Omental fat pad (tissue), 4 donors: ENCODE measurements around the gene STX18. TPM values are rescaled to one million over a fixed set of nuclear protein-coding genes. Genes with fewer than 3 reads are reported as not detected.

Source experiments
- ATAC-seq: fragments of 150-250 bp; one replicate; pipeline ENCODE4 v1.9.1; 2016; ENCODE audit warnings: mild to moderate bottlenecking, moderate library complexity; ENCODE audit not compliant: low FRiP score
- DNase-seq: peaks from one replicate; pipeline ENCODE4 v3.0.0-alpha.2; 2019; ENCODE audit warnings: low spot score
- CTCF ChIP-seq, 3 donors: fragments of 450-650 bp; IDR thresholded peaks; one replicate each; pipeline ENCODE4 v1.5.1; 2016 to 2017; ENCODE audit warnings: antibody characterized with exemption in 3 of 3, mild to moderate bottlenecking in 3 of 3, moderate library complexity in 2 of 3
- total RNA-seq, 4 donors: library from RNA; depleted of rRNA; stranded (reverse); fragments of >200 nt; gene quantifications; one replicate each; pipeline ENCODE4 v1.1.0, GENCODE V29; 2016

The STX18 gene
- total RNA-seq, 4 donors from 2014 or later, result 17.7 to 30.1 (median 23.0) TPM

GRCh38 chr4:4420421-4420820 is 121.4 kb downstream of the STX18 start:
- ATAC-seq, result no peak
- DNase-seq, result no peak
- TF ChIP-seq CTCF (IDR thresholded peaks at IDR 0.05), result no peak

- TF ChIP-seq CTCF (IDR thresholded peaks at IDR 0.05), result no peak
- DNase-seq (no peak), ATAC-seq (no peak)
These were observed 122.0 kb downstream of the STX18 start for GRCh38 chr4:4419896-4420295.

GRCh38 chr4:4418676-4419390 is 123.0 kb downstream of the STX18 start:
- TF ChIP-seq CTCF (IDR thresholded peaks at IDR 0.05), result no peak
- no peak for DNase-seq
- no peak for ATAC-seq

- ATAC-seq (no peak), DNase-seq (no peak)
- TF ChIP-seq CTCF (IDR thresholded peaks at IDR 0.05), result no peak
These were observed 124.0 kb downstream of the STX18 start for GRCh38 chr4:4417886-4418285.

GRCh38 chr4:4416981-4417380 is 124.9 kb downstream of the STX18 start:
- DNase-seq, result no peak
- no peak for ATAC-seq
- no peak for TF ChIP-seq CTCF (IDR thresholded peaks at IDR 0.05)

GRCh38 chr4:4415806-4416805 is 125.7 kb downstream of the STX18 start:
- no peak for DNase-seq
- no peak for ATAC-seq
- no peak for TF ChIP-seq CTCF (IDR thresholded peaks at IDR 0.05)
